K562 (cell line): ENCODE results near the gene ME3. TPM values are rescaled to one million over a fixed set of nuclear protein-coding genes. Genes with fewer than 3 reads are reported as not detected.

ENCODE experiments used
- ATAC-seq: fragments of 200-7000 bp; cut with Tn5 transposase; 3 replicates; pipeline ENCODE4 v1.9.1; 2020; ENCODE audit warnings: moderate library complexity
- BruUV-seq: library from RNA; stranded (reverse); fragments of 400-500 nt; replicated peaks from 2 replicates; lab custom pipeline; 2021; lab: Mats Ljungman, UMichigan
- CTCF ChIA-PET: fragments of 300-600 bp; formaldehyde crosslinking; extraction: SDS; loops from one replicate; lab custom pipeline; 2021; ENCODE audit warnings: low intra/inter-chr PET ratio; lab: Yijun Ruan, JAX
- POLR2A ChIA-PET: fragments of 300-600, 350-650 bp; sonication (Branson Sonifier 250); formaldehyde crosslinking; extraction: SDS; loops from one replicate; lab custom pipeline; 2021; ENCODE audit warnings: antibody characterized with exemption, inconsistent platforms; lab: Yijun Ruan, JAX
- DNase-seq, 4 experiments: peaks; one replicate each; pipeline versions ENCODE4 v3.0.0 to v3.0.0-alpha.2; 2011 to 2018; ENCODE audit warnings: low spot score in 3 of 4, mixed read lengths in 3 of 4; ENCODE audit errors: extremely low read depth in 1 of 4
- FAIRE-seq: peaks from 2 replicates; lab custom pipeline; 2011; peaks lifted over from hg19 to GRCh38; lab: Jason Lieb, UNC
- H2AFZ ChIP-seq: 2 replicates; pipeline ENCODE4 v1.6.0; 2011; ENCODE audit warnings: low read depth, low read length, control low read depth, inconsistent platforms
- H3K27ac ChIP-seq: fragments of 200-600 bp; 3 replicates; pipeline ENCODE4 v1.8.0; 2011; ENCODE audit warnings: low read depth, mild to moderate bottlenecking, control low read depth, inconsistent platforms, low read length, moderate library complexity, mixed read lengths; ENCODE audit errors: extremely low read depth
- H3K27me3 ChIP-seq, 2 experiments: fragments of 300-600 bp in 1 of 2; 2 replicates in 1 of 2; 3 replicates in 1 of 2; pipeline versions ENCODE4 v1.6.0 to v1.8.0; 2011; ENCODE audit warnings: inconsistent platforms in 2 of 2, low read length in 2 of 2, mild to moderate bottlenecking in 1 of 2, mixed read lengths in 1 of 2, moderate library complexity in 1 of 2; ENCODE audit not compliant: control insufficient read depth in 2 of 2, insufficient read depth in 2 of 2
- H3K36me3 ChIP-seq: fragments of 300-600 bp; 3 replicates; pipeline ENCODE4 v1.8.0; 2011; ENCODE audit warnings: mild to moderate bottlenecking, low read length, inconsistent platforms; ENCODE audit not compliant: control insufficient read depth, insufficient read depth
- H3K4me1 ChIP-seq, 2 experiments: fragments of 200-600 bp in 1 of 2; replicated peaks in 1 of 2; 2 replicates in 1 of 2; 3 replicates in 1 of 2; pipeline versions ENCODE4 v1.5.1 to v1.8.0; 2011; ENCODE audit warnings: inconsistent platforms in 2 of 2, low read length in 2 of 2, mild to moderate bottlenecking in 1 of 2, mixed read lengths in 1 of 2, moderate library complexity in 1 of 2; ENCODE audit not compliant: control insufficient read depth in 2 of 2, insufficient read depth in 2 of 2
- H3K4me2 ChIP-seq: 2 replicates; pipeline ENCODE4 v1.6.1; 2011; ENCODE audit warnings: low read length, control low read depth, inconsistent platforms, mixed read lengths; ENCODE audit not compliant: insufficient read depth
- H3K4me3 ChIP-seq: fragments of 200-600 bp; sonication (generic), shearing (Covaris generic); 2 replicates; pipeline ENCODE4 v1.5.1; 2016; ENCODE audit warnings: control low read depth, inconsistent platforms
- H3K79me2 ChIP-seq: fragments of 200-600 bp; 3 replicates; pipeline ENCODE4 v1.8.0; 2011; ENCODE audit warnings: low read length, inconsistent platforms; ENCODE audit not compliant: control insufficient read depth, insufficient read depth
- H3K9ac ChIP-seq, 2 experiments: 2 replicates each; pipeline versions ENCODE4 v1.6.0 to v1.6.1; 2011; ENCODE audit warnings: low read depth in 2 of 2, low read length in 2 of 2, control low read depth in 1 of 2, inconsistent platforms in 1 of 2, mild to moderate bottlenecking in 1 of 2, mixed read lengths in 1 of 2; ENCODE audit not compliant: insufficient read depth in 1 of 2
- H3K9me1 ChIP-seq: one replicate; pipeline ENCODE4 v1.6.0; 2011; ENCODE audit warnings: inconsistent platforms, mild to moderate bottlenecking, low read length, moderate library complexity; ENCODE audit not compliant: control insufficient read depth, insufficient read depth
- H3K9me3 ChIP-seq: replicated peaks from 2 replicates; pipeline ENCODE4 v1.5.1; 2011; ENCODE audit warnings: low read depth, low read length, inconsistent platforms; ENCODE audit not compliant: control insufficient read depth, insufficient read depth
- H4K20me1 ChIP-seq: replicated peaks from 2 replicates; pipeline ENCODE4 v1.6.1; 2011; ENCODE audit warnings: low read length, inconsistent platforms, mixed read lengths; ENCODE audit not compliant: control insufficient read depth, insufficient read depth
- DDX20 ChIP-seq: fragments of 450-650 bp; IDR thresholded peaks from 2 replicates; pipeline ENCODE4 v1.6.1; 2016; ENCODE audit warnings: missing genetic modification characterization, low read depth, mild to moderate bottlenecking, missing compliant biosample characterization, moderate library complexity
- FOXJ3 ChIP-seq: sonication (generic); formaldehyde crosslinking; IDR thresholded peaks from 2 replicates; pipeline ENCODE4 v1.4.0; 2020; ENCODE audit warnings: mild to moderate bottlenecking, missing genetic modification reagents
- HCFC1 ChIP-seq: IDR thresholded peaks from 2 replicates; pipeline ENCODE4 v1.6.1; 2012; ENCODE audit warnings: low read depth, low read length, improper control_type of control experiment
- HMG20B ChIP-seq: fragments of 250-450 bp; sonication (Bioruptor Pico); IDR thresholded peaks from 2 replicates; pipeline ENCODE4 v1.5.0; 2021; ENCODE audit warnings: mild to moderate bottlenecking
- KAT7 ChIP-seq: sonication (generic); formaldehyde crosslinking; IDR thresholded peaks from 2 replicates; pipeline ENCODE4 v1.8.0; 2022; ENCODE audit warnings: missing genetic modification reagents, mild to moderate bottlenecking, borderline replicate concordance
- RBM22 ChIP-seq: fragments of 200-400 bp; formaldehyde crosslinking; IDR thresholded peaks from 2 replicates; pipeline ENCODE4 v1.6.1; 2018; ENCODE audit warnings: low read length, low read depth; ENCODE audit not compliant: poor library complexity, severe bottlenecking
- TAF15 ChIP-seq: fragments of 200-400 bp; formaldehyde crosslinking; IDR thresholded peaks from 2 replicates; pipeline ENCODE4 v1.6.1; 2017; ENCODE audit warnings: mild to moderate bottlenecking, low read depth, low read length, moderate library complexity
- ZBTB8A ChIP-seq: fragments of 450-650 bp; IDR thresholded peaks from 2 replicates; pipeline ENCODE4 v1.6.1; 2018; ENCODE audit warnings: mild to moderate bottlenecking, moderate library complexity; ENCODE audit not compliant: partially characterized antibody
- ZNF384 ChIP-seq: IDR thresholded peaks from 2 replicates; pipeline ENCODE4 v1.6.1; 2012; ENCODE audit warnings: low read depth, low read length, improper control_type of control experiment
- ZNF77 ChIP-seq: fragments of 250-450 bp; sonication (Bioruptor Pico); IDR thresholded peaks from 2 replicates; pipeline ENCODE4 v1.5.0; 2020
- WGBS: fragments of 100-300 bp; shearing (Covaris generic); methylation state at CpG from one replicate; pipeline ENCODE4 v1.1.6; 2016; ENCODE audit warnings: low coverage, mixed read lengths; ENCODE audit not compliant: insufficient coverage; ENCODE audit errors: missing lambda C conversion rate; 5-methylcytosine and 5-hydroxymethylcytosine counted together
- in situ Hi-C: fragments of 300-500 bp; cut with MboI; formaldehyde crosslinking; loops from 4 replicates; pipeline ENCODE4 v1.15.0; 2018; ENCODE audit warnings: inconsistent platforms, mixed read lengths
- intact Hi-C: fragments of 100-400 bp; cut with micrococcal nuclease; formaldehyde crosslinking; loops from 2 replicates; pipeline ENCODE4 v1.14.2; 2022
- polyA plus RNA-seq, 8 experiments: library from polyadenylated mRNA; depleted of rRNA in 4 of 8; stranded (reverse) in 5 of 8; unstranded in 3 of 8; fragments of >200 nt; fragmentation: Nextera tagmentation in 2 of 8; fragmentation: Illumina TruSeq in 1 of 8; extraction: Ambion mirVana in 2 of 8; extraction: Trizol in 1 of 8; gene quantifications; 2 replicates each; pipeline versions ENCODE4 v1.2.1 to v1.2.3, GENCODE V29; 2011 to 2014; ENCODE audit warnings: inconsistent platforms in 1 of 8, missing spikeins in 1 of 8
- total RNA-seq, 7 experiments: library from RNA; depleted of rRNA in 6 of 7; stranded (reverse); fragments of >200 nt in 6 of 7; fragmentation: Illumina TruSeq in 2 of 7; extraction: Trizol in 2 of 7; gene quantifications; 2 replicates each; pipeline versions ENCODE4 v1.2.1 to v1.2.3, GENCODE V29; 2011 to 2021; ENCODE audit warnings: low replicate concordance in 1 of 7
- TF ChIP-seq, protein P1 (sequence below): sonication (generic); formaldehyde crosslinking; IDR thresholded peaks from 2 replicates; pipeline ENCODE4 v1.9.0; 2022; ENCODE audit warnings: mild to moderate bottlenecking, missing genetic modification reagents
- TF ChIP-seq, protein P2 (sequence below), 2 experiments: fragments of 450-650 bp in 1 of 2; sonication (generic) in 1 of 2; formaldehyde crosslinking; conservative IDR thresholded peaks; 2 replicates each; pipeline versions ENCODE4 v1.4.0 to v1.8.1; 2020 to 2022; ENCODE audit warnings: mild to moderate bottlenecking in 1 of 2, missing genetic modification reagents in 1 of 2
- TF ChIP-seq, protein P3 (sequence below): sonication (generic); formaldehyde crosslinking; IDR thresholded peaks from 2 replicates; pipeline ENCODE4 v1.5.0; 2020; ENCODE audit warnings: missing genetic modification reagents
- TF ChIP-seq, protein P4 (sequence below): fragments of 450-650 bp; formaldehyde crosslinking; IDR thresholded peaks from 2 replicates; pipeline ENCODE4 v1.4.0; 2020; ENCODE audit warnings: mild to moderate bottlenecking
- TF ChIP-seq, protein P5 (sequence below): fragments of 450-650 bp; IDR thresholded peaks from 2 replicates; pipeline ENCODE4 v1.7.1; 2018; ENCODE audit warnings: mild to moderate bottlenecking, low read depth; ENCODE audit not compliant: partially characterized antibody

Gene ME3
- total and polyA plus RNA-seq, 9 of the 15 experiments (the other 6 are each of a cell fraction or from before 2014, with no cell fraction given) = not detected

DNA sequence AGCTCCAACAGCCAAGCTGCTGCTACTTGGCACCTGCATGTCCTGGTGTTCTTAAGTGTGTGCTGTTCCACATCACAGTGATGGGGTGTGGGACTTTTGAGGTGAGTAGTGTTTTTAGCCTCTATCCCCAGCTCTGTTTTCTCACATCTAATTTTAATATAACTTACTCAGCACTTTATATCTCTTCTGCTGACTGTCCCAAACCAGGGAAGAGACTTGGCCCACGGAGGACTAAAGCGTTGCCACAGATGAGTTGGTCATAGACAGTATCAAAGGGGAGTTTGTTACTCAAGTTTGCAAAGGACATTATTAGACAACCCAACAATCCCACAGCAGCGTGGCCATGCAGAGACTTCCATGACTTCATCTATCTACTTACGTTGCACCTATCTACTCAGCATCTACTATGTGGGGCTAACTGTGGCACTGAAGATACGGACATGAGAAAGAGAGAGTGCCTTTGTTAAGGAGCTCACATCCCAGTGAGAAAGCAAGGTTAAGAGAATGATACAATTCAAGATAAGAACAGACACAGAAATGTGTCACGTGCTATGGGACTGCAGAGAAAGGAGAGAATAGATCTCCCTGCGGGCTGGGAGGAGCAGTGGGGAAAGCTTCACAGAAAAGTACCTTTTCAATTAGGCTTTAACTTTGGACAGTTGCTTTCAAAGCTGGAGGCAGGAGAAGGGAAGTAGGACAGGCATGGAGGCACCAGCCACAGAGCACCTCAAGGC is 82.4 kb downstream of the ME3 start:
- no TSS peak for BruUV-seq
- peaks cover 0 to 5% of the 10 kb centered on the region in 2 experiments; a peak in 1 of 5 replicates for H3K27me3 ChIP-seq
- peaks cover 2 to 11% of the 10 kb centered on the region in 2 experiments; a peak in 3 of 5 replicates for H3K4me1 ChIP-seq
- no peak for DNase-seq
- H3K79me2 ChIP-seq = no peaks in the 10 kb centered on the region
- peak overlapping the region; percentile 24; the same call in 1 of the 2 replicates for H2AFZ ChIP-seq
- no peak overlapping the region for H3K4me2 ChIP-seq
- 8% methylated on average over 7 of the region's 7 CpGs for WGBS
- no peaks in the 10 kb centered on the region for H3K9me3 ChIP-seq
- 0 out of 2 replicates have a peak, but pooled peaks cover 3% of the 10 kb centered on the region for H4K20me1 ChIP-seq
- no peaks in the 10 kb centered on the region for H3K9me1 ChIP-seq
- in situ Hi-C loops (no loop called here), intact Hi-C loops (no loop called here)
- no peaks in the 10 kb centered on the region for H3K36me3 ChIP-seq
- no peak overlapping the region for H3K4me3 ChIP-seq
- no peak overlapping the region for H3K27ac ChIP-seq
- ChIA-PET POLR2A (interaction anchor here (0.6 to 1.0 kb wide), 3 partner anchors 18 to 111 kb away, joined by 3 read pairs; no protein-coding TSS in a partner anchor), CTCF (no interaction called here)
- no peak for FAIRE-seq
- H3K9ac ChIP-seq = peak overlapping the region in 1 of 2 experiments; percentile 48; a peak in 1 of 4 replicates
- ATAC-seq = 0 out of 3 replicates have a peak, but pooled peaks have one; percentile 20
- TF ChIP-seq ZNF77 (CRISPR knock-in tag) (no peak), RBM22 (no peak), FOXJ3 (CRISPR knock-in tag) (no peak), ZBTB8A (no peak), DDX20 (tag) (no peak), HMG20B (CRISPR knock-in tag) (no peak), ZNF384 (no peak), HCFC1 (no peak), TAF15 (no peak), KAT7 (CRISPR knock-in tag) (no peak)
- TF ChIP-seq, protein P1, sequence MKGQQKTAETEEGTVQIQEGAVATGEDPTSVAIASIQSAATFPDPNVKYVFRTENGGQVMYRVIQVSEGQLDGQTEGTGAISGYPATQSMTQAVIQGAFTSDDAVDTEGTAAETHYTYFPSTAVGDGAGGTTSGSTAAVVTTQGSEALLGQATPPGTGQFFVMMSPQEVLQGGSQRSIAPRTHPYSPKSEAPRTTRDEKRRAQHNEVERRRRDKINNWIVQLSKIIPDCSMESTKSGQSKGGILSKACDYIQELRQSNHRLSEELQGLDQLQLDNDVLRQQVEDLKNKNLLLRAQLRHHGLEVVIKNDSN (CRISPR knock-in tag) = peak; percentile 25; the same call in 1 of the 2 replicates
- TF ChIP-seq, protein P2, sequence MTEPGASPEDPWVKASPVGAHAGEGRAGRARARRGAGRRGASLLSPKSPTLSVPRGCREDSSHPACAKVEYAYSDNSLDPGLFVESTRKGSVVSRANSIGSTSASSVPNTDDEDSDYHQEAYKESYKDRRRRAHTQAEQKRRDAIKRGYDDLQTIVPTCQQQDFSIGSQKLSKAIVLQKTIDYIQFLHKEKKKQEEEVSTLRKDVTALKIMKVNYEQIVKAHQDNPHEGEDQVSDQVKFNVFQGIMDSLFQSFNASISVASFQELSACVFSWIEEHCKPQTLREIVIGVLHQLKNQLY (CRISPR knock-in tag; conservative IDR thresholded peaks at IDR 0.05) = no peak
- TF ChIP-seq, protein P3, sequence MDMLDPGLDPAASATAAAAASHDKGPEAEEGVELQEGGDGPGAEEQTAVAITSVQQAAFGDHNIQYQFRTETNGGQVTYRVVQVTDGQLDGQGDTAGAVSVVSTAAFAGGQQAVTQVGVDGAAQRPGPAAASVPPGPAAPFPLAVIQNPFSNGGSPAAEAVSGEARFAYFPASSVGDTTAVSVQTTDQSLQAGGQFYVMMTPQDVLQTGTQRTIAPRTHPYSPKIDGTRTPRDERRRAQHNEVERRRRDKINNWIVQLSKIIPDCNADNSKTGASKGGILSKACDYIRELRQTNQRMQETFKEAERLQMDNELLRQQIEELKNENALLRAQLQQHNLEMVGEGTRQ = 0 out of 2 replicates have a peak, but pooled peaks have one; percentile 28
- TF ChIP-seq, protein P4, sequence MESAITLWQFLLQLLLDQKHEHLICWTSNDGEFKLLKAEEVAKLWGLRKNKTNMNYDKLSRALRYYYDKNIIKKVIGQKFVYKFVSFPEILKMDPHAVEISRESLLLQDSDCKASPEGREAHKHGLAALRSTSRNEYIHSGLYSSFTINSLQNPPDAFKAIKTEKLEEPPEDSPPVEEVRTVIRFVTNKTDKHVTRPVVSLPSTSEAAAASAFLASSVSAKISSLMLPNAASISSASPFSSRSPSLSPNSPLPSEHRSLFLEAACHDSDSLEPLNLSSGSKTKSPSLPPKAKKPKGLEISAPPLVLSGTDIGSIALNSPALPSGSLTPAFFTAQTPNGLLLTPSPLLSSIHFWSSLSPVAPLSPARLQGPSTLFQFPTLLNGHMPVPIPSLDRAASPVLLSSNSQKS (CRISPR knock-in tag) = no peak
- TF ChIP-seq, protein P5, sequence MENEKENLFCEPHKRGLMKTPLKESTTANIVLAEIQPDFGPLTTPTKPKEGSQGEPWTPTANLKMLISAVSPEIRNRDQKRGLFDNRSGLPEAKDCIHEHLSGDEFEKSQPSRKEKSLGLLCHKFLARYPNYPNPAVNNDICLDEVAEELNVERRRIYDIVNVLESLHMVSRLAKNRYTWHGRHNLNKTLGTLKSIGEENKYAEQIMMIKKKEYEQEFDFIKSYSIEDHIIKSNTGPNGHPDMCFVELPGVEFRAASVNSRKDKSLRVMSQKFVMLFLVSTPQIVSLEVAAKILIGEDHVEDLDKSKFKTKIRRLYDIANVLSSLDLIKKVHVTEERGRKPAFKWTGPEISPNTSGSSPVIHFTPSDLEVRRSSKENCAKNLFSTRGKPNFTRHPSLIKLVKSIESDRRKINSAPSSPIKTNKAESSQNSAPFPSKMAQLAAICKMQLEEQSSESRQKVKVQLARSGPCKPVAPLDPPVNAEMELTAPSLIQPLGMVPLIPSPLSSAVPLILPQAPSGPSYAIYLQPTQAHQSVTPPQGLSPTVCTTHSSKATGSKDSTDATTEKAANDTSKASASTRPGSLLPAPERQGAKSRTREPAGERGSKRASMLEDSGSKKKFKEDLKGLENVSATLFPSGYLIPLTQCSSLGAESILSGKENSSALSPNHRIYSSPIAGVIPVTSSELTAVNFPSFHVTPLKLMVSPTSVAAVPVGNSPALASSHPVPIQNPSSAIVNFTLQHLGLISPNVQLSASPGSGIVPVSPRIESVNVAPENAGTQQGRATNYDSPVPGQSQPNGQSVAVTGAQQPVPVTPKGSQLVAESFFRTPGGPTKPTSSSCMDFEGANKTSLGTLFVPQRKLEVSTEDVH = no peak
